C1 segment of cervical spinal cord (tissue), 14 donors: ENCODE results near the gene PPP1R10.

ENCODE experiments used
- DNase-seq, 14 donors: peaks; one replicate each; lab custom pipeline; 2025; lab: John Stamatoyannopoulos, UW

Gene PPP1R10

DNA sequence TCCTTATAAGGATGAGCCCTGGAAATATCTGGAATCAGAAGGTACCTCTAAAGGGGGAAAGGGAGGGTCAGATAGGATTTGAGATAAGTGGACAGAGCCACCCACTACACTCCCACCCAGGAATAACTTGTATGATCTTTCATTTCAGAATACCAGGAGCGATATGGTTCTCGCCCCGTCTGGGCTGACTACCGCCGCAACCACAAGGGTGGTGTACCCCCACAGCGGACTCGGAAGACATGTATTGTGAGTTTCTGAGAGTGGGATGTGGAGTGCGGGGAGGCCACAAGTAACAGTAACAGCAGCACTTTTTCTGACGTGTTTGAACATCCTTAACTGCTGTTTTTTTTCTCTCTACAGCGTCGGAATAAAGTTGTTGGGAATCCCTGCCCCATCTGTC is 2.5 kb upstream of the PPP1R10 start:
- DNase-seq, result no peak

DNA sequence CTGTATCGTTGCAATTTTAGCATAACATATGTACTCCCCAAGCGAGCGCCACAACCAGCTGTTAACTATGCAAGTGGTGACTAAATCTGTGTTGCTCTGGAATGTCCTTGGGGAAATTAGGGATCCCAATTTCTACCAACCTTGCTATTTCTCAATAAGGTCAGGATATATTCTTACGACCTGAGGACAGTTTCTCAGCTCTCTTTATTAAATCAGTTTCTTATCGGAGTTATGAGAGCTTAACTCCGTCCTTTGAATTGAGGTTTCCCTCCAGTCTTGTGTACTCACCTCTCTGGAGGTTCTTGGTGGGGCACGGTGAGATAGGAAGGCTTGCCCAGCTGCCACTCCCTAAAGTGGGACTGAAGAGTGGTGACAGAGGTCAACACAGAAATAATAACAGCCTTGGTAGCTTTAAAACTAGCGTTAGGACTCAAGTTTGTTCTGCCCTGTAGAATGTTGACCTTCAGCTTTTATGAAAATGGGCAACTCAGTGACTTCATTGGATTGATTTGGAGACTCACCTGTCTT is 1.3 kb upstream of the PPP1R10 start:
- no peak for DNase-seq

DNA sequence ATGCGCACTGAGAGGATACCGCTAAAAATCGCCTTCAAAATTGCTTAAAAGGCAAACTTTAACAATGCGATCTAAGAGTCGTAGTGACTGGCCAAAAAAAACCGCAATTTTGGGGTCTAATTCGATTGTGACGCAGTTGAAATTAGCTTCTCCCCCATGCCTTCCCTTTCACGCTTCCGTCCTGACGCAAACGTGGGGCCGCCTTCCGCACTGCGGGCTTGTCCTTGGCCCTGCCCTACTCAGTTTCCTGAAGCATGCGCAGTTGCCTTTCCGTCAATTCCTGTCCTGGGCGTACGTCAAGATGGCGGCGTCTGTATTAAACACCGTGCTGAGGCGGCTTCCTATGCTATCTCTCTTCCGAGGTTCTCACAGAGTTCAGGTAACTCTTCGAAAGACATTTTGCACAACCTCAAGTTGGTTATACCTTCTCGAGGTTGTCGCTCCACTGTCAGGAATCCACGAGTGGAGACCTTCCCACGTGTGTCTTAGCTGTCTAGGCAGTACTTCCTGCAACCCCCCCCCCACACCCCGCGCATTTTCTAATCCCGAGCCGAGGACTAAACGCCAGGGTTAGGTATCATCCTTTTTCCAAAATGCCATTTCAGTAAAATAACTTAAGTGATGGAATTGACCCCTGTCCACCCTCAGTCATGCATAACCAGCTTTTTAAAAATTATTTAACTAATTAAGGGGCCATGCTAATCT is 674 bp upstream of the PPP1R10 start, which contains the start of gene MRPS18B:
MRPS18B (plus strand) TSS at position 276 of the 705 bp plus-strand sequence; CDS start at position 302, 26 bp downstream.
- peak; percentile 73 to 99 (median 97) for DNase-seq

DNA sequence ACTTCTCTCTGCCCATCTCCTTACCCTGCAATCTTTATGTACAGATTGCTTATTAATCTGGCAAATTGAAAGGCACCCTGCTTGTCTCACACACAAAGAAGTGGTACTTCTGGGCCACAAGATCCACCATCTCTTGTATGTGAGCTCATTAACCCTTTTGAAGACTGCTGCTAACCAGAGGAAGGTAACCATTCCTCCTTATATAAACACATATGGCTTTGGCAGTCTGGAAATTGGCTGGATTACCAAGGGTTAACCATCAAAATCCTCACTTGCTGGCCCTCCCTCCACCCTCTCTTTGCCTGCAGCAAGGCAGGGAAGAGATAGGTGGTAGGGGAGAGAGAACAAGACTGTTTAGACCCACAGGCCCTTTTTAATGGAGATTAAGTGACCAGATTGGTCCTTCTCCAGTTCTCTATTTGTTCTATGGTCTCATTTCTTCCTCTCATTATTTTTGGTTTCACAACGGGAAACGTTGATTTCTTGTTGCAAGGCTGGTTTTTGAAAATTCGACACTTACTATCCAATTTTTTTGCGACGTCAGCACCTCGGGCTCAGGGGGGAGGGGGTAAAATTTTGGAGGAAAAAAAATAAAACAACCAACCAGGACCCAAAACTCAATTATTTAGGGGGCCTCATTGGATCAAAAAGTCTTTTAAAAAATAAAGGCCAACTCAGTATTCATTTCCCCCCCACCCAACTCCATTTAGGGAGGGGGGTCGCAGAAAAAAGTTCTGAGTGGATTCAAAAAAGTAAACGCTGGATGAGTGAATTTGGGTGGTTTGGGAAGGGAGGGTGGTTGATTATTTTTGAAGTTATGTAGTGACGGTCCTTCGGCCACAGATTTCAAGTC is 859 bp downstream of the PPP1R10 start:
- DNase-seq, result peak in 4 of 14 donors; percentile 8 to 56 (median 12)

DNA sequence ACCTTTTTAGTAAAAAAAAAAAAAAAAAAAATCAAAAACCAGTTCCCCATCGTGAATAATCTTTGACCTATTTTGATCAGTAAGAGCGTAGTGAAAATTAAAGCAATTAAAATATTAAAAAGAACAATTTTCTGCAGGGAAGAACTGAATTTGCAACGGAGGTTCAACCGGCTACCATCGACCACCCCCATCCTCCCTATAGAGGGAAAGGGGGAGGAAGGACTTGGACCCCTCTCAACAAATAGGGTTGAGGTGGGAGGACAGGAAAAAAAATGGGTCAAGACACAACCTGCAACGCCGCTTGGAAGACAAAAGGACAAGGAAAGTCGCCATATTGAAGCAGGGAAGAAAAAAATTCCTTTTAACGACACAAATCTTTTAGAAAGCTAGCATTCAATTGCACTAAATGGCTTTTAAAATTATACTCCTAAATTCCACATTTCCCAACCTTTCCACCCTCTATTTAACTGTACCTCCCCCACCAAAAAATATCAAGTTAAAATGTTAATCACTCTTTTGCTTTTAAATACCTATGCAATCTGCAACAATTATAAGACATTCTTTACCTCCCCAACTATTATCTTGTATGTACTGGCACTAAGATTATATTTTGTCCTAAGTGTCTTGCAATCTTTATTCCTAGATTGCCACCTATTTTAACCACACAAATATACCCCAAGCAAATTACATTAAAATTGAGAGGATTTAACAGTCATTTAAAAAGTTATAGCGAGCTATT is 1.7 kb downstream of the PPP1R10 start:
- peak in 8 of 14 donors; percentile 15 to 70 (median 44) for DNase-seq

DNA sequence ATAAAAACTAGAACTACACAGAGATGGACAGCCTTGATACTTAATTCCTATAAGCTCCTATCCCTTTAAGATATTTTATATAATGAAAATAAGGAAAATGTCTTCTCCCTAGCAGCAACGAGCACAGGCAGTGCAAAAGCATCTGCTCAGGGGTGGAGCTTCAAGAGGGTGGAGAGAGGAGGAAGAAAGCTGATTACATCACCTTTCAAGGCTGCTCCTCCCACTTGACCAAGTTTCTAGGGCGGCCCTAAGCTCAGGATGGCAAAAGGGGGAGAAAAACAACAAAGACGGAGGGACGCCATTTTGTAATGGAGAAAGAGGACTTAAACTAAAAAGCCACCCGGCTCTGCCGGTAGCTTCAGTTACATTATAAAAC is 2.2 kb downstream of the PPP1R10 start:
- peak; percentile 4 to 98 (median 72) for DNase-seq

DNA sequence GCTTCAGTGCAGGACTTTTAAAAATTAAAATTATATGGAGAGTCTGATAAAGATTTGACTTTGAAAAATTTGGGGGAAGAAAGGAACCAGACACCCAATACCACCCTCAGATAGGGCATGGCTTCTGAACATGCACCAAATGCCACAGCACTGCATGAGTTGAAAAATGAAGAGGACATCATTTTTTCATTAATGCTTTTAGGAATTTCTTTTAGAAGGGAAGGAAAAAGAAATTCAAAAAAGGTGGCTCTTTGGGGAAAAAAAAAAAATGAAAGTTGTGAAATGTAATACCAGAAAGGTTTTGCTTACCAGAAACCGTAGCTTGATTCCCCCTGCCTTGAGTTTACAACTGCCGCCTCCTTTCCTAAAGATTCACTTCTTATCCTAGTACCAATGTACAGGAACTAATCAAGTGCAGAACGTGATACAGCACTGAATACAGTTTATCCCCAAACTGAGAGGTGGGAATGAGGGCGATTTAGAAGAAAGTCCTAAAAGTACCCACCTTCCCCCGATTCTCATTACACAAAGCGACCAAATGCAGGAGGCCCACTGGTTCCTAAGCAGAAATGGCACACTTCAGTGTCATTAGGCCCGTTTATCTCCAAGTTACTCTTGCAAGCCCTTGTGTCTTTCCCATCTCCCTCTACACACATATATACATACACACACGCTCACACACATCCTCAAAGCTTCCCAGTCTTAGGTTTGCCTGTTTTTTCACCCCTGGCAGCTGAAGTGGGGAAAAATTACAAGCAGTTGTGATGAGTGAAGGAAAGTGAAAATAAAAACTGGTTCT is 2.8 kb downstream of the PPP1R10 start:
- DNase-seq, result peak in 5 of 14 donors; percentile 10 to 41 (median 15)

DNA sequence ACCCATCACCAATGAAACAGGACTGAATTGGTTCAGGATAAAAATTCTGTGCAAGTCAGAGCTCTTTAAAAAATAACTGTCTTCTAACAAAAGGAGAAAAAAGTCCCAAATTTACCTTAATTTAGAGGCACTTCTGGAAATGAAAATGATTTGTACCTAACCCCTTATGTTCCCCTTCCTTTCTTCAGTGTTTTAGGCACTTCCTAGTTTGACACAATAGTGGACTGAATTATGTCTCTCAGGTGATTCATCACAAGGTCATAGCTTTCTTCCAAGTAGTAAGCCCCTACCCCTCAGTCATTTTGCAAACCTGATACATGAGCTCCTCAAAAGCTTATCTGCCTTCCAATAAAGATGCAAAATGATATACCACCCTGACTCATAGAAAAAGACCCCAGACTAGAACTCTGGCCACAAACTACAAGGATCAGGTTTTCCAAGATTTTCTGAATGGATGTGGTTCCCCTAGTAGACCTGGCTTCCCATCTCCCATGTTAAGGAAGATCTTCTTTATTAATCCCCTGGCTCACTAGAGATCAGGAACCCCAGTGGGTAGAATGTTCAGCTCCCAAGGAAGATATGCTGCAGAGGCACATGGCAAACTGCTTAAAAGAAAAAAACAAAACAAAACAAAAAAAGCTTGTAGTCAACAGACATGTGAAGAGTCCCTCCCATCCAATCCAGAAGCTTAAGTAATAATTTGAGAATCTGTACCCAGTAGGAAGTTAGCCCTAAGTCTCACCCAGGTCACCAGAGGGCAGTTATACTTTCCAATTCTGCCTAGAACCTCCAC is 3.6 kb downstream of the PPP1R10 start:
- DNase-seq, result no peak

DNA sequence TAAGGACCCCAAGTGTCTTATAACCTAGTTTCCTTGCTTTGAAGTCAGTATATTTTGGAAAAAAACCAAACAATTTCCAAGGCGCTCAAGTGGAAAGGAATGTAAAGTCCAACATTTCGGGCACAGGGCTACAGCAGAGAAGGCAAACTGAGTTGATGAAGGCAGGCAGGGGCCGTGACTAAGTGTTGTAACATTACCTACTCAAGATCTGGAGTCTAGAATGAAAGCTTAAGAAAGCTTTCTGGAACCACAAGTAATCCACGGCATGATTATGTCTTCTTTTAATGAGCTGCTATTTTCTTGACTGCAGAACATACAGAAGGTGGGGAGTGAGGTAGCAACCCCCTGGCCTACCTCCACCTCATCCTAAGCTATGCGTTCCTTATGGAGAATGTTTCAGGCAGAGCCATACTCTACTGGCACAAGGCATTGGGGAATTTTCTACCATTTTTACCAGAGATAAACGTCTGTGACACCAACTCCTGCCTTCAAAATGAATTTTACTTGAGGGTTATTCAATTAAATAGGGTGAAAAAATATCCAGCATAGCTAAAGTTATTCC is 4.3 kb downstream of the PPP1R10 start:
- DNase-seq, result no peak

DNA sequence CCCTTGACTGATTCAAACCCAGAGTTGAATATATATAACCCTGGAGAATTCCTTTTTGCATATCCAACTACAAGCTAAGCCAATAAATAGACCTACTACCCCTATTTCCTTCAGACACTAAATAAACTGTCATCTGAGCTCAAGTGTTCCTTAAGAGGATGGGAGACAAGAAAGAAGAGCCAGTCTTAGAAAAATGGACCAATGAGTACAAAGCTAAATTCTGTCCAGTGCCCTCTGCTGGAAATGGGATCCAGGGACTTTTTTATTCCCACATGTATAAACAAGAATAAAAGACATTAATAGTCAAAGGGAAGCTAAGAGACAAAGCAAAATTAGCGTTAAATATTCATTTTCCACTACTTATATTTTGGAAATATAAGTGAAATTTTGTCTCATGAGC is 4.8 kb downstream of the PPP1R10 start:
- peak in 1 of 14 donors; percentile 8 for DNase-seq

DNA sequence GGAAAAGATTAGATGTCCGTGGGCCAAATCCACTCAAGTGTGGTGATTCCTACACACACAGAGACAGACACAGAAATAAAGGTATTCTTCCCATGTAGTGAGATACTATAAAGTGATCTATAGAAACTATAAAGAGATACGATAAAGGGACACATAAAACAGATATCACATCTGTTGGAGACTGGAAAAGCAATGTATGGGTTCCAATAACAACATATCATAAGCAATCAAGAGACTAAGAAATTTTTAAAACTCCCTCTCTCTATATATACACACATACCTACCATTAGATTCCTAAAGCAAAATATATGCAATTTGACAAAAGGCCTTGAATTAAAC is 5.2 kb downstream of the PPP1R10 start:
- DNase-seq, result no peak

DNA sequence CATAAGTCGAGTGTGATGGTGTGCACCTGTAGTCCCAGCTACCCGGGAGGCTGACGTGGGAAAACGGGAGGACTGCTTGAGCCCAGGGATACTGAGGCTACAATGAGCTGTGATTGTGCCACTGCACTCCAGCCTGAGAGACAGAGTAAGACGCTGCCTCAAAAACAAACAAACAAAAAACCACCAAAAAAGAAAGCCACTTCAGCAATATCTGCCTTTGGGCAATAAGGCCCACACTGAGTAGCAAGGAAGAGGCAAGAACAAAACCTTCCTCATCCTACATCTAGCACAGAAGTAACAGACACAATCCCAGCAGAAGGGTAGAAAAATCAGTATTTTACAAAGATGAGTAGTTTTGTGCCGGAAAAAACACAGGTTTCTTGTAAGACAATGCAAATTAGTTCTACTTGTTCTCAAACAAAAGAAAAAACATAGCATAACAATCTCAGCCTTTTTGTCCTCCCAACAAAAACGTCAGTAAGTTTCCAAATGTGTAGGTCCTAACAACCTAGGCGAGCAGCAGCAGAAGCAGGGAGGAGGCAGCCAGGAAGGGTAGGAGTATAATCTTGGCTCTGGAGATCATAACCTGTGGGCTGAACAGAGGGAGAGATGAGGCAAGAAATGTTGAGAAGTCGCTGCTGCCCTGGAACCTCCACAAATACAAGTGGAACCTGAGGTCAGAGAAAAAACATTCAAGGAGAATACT is 5.7 kb downstream of the PPP1R10 start:
- no peak for DNase-seq

DNA sequence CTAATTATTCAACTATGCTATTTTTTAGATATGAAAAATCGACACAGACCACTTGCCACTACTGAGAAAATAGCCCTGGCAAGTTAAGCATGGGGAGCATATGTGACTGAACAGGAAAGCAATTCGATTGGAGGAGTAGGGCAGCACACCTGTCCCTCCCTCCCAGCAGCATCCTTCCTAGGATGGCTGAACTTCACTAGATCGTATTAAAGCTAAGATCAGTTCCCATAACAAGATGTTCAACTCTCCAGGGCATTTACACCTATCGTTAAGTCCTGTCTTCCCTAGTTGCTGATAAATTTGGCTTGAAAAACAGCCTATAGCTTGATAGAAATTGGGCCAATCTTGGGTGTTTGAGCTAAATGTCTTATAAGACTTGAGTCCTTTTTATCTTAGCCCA is 7.0 kb downstream of the PPP1R10 start:
- DNase-seq, result no peak

DNA sequence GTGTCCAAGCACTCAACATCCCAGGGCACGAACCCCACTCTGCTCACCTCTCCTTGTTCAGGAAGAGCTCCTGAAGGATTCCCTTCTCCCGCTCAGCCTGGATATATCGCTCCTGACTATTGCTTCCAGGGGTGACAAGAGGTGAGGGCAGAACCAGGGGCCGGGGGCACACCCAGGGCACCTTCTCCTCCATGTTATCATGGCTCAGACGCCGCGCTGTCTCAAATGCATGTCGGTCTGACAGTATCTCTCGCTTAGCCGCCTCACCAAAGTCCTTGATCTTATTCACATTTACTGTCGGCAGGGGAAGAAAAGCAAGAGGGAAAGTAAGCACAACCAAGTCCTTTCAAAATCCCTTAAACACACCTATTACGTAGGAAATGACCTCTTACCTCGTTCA is 13.1 kb downstream of the PPP1R10 start:
- no peak for DNase-seq

DNA sequence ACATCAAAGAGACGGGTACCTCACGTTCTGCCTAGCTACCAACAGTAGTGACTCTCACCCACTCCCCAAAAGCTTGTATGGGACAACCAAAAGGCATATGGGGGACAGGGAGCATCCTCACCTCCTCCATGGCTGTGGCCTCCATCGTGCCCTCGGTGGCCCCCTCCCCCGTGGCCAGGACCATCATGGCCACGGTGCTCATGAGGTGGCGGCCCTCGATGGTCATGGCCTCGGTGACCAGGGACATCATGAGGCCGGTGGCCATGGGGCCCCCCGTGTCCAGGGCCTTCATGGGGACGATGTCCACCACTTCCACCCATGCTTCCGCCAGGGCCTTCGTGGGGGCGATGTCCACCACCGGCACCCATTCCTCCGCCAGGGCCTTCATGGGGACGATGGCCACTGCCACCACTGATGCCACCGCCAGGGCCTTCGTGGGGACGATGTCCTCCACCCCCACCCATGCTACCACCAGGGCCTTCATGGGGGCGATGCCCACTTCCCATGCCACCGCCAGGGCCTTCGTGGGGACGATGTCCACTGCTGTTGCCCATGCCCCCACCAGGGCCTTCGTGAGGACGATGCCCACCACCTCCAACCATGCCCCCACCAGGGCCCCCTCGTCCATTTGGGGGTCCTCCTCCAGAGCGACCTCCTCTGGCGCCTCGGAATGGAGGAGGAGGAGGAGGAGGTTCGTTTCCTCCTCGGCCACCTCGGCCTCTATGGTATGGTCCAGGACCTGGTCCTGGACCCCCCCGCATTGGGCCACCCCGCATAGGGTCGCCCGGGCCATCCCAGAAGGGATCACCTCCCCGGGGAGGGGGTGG is 15.0 kb downstream of the PPP1R10 start:
- no peak for DNase-seq

DNA sequence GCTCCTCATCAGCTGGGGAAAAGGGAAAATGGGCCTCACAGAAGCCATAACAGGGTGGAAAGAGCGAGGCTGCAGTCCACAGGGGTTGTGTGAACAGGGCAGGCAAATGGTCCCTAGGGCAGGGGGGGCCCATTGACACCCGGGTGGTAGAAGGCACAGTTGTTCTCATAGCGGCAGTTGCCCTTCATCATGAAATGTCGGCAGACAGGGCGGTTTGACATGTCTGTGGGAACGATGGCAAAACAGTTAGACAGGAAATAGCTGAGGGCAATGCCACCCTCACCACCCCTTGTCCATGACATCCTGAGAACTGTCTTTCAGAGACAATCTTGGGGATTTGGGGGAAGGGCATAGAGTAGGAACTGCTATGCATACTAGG is 15.6 kb downstream of the PPP1R10 start:
- DNase-seq, result no peak

DNA sequence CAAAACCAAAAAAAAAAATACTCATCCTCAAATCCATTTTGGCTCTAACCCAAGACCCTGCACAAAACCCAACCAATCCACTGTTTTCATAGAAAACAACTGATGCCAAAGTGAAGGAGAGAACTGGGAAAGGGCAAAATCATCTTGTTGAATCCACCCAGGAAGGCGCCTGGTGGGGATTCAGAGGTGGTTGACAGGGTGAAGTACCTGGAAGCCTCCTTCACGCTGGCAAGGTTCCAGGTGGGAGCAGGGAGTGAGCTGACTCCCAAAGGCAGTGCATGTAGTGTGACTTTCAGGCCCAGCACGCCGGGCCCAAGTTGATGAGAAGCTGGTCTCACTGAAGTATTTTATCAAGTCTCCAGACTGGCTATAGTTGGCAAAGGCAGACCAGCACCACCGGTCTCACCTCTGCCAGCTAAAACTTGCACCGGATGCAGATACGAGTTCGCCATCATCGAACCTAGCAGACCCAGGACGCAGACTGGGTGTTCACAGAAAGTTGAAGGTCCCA is 16.5 kb downstream of the PPP1R10 start:
- DNase-seq, result no peak

DNA sequence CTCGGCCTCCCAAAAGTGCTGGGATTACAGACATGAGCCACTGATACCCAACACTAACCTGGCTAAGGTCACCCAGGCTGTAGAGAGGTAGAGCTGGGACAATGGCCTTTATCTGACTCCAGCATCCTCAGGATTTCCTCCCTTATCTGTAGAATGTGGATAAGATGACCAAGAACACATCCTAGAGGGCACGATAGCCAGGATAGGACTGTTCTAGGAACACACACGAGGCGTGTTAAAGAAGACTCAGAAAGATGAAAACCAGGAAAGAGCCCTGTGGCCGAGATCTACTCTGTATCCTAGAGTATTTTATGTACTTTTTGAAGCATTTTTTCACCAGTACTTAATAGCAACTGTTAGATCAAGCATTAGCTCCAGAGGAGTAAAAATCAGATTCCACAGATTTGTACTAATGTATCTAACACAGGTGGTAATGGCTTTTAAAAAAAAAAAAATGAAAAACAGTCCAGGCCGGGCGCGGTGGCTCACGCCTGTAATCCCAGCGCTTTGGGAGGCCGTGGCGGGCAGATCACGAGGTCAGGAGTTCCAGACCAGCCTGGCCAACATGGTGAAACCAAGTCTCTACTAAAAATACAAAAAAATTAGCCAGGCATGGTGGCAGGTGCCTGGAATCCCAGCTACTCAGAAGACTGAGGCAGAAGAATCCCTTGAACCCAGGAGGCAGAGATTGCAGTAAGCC is 17.3 kb downstream of the PPP1R10 start:
- no peak for DNase-seq
